GM21390 (cell line): ENCODE results near the gene CACNA1C.

Experiments used
- ATAC-seq: cut with Tn5 transposase; IDR thresholded peaks from one replicate; pipeline ENCODE4 v1.9.1; 2021; ENCODE audit not compliant: unreplicated experiment

Gene CACNA1C

GRCh38 chr12:2403221-2403976 lies 350.6 kb downstream of the CACNA1C start:
- ATAC-seq: no peak

GRCh38 chr12:2405039-2405438 lies 352.3 kb downstream of the CACNA1C start:
- ATAC-seq: no peak

DNA sequence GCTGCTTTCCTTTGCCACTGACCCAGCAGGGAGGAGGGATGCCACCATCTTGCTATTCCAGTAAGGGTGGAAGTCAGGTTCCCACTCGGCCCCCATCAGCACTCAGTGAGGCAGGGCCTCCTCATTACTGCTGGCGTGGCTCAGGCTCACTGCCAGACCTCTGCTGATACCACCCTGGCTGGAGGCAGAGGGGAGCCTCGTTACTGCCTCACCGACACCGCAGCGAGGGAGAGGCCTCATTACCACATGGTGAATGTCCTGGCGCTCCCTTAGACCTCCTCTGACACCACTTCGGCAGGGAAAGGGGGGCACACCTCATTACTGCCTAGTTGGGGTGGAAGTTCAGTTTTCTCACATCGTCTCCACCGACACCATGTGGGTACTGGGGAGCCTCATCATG lies 354.1 kb downstream of the CACNA1C start:
- no peak for ATAC-seq

DNA sequence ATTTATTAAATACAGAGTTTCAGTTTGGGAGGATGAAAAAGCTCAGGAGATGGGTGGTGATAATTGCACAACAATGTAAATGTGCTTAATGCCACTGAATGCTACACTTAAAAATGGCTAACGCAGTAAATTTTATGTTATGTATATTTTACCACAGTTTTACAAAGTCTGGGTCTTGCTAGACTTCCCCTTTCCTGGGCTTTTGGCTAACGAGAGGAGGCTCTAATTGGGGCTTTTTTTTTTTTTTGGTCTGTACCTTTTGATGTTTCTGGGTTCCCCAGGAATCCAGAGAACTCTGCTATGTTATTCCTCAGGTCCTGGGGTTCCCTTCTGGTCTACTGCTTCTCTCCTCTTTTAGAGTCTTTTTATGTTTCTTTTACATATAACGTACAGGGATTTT lies 355.5 kb downstream of the CACNA1C start:
- no peak for ATAC-seq

- ATAC-seq: no peak
These were observed 357.0 kb downstream of the CACNA1C start for GRCh38 chr12:2409656-2410265.

GRCh38 chr12:2410496-2410895 lies 357.7 kb downstream of the CACNA1C start:
- ATAC-seq: no peak

GRCh38 chr12:2411011-2411410 lies 358.2 kb downstream of the CACNA1C start:
- ATAC-seq: no peak

DNA sequence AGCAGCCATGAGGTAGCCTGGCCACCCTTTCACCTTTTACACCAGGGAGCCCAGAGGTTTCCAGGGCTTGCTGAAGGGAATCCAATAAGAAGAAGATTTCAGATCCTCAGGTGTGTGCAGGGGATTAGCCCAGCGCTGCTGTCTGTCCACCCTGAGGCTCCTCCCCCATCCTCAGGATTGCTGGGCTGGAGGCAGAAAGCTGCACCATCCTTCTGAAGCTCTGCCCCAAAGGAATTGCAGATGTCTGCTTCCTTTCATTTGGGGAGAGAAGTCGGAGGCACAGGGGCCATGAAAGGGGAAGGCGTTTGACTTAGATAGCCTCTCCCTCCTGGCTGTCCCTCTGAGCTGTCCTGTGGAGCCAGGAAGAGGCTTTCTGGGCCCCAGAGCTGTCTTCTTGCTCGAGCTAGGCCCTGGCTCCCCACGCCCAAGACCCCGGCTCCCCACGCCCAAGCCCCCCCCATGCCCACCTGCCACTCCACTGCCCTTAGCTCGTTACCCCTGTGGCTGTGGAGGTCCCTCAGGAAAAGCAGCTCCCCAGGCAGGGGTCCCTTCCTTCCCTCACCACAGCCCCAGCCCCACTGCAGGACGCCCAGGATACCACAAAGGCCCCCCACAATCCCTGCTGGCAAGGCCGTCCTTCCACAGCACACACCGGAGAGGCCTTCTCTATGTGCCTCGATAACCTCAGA lies 359.0 kb downstream of the CACNA1C start:
- no peak for ATAC-seq

DNA sequence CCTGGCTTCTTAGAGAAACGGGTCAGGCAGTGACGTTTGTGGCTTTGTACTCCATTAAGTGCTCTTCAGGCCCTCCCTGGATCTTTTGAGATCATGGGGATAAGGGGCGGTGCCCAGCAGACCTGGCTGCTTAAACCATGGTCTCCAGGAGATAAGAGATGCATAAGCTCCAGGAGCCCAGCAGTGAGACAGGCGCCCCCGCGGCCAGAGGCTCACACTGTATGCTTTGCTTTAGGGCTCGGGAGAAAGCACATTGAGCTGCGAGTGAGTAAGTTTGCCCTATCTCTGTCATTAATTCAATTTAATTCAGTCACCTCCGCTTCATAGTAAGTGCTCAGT lies 359.5 kb downstream of the CACNA1C start:
- ATAC-seq: no peak

DNA sequence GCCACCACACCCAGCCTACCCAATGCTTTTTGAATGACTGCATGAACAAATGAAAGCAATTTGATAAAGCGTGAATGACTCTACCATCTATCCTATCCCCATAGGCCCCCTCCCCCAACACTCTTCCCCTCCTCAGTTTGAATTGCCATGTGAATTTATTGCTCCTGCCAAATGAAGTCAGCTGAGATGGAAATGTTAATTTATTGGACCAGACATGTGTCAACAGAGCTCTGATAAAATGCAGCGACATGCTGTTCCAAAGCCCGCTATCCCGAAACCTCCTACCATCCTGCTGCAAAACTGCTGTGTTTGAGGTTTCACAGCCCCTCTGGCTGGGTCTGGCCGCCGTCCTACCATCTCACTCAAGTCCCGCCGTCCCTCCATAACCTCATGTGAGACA lies 360.5 kb downstream of the CACNA1C start:
- ATAC-seq: no peak

DNA sequence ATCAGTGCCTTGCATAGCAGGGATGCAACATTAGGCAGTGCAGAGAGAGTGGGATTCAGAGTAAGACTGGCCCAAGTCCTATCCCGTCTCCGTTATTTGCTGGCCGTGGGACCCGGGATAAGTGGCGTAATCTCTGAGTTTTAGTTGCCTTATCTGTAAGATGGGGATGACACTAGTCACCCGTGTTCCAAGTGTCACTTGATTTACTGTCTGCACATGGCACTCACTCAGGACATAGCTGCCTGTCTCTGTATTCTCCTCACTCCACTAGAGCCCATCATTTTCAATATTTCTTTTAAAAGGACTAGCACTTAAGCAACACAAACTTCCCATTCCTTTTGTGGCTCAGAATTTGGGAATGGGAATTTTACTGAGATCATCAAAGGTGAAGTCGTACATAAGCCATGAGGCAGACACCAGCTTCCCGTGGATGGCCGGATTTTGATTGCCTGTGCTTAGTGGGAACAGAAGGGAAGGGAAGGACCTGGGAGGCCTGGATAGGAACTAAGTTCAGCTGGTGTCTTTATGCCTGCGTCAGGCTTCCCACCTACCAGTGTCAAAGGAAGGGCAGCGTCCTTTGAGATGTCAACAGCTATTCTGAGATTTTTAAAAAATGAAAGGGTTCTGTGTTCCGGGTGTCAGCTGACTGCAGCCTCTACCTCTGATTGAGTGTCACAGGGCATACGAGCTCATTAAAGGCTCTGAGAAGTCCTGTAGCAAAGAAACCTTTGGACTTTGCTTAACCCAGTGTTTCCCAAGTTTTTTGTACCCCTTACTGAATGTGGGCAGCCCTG lies 361.4 kb downstream of the CACNA1C start:
- no peak for ATAC-seq

- ATAC-seq: no peak
These were observed 362.2 kb downstream of the CACNA1C start for GRCh38 chr12:2414810-2415567.

DNA sequence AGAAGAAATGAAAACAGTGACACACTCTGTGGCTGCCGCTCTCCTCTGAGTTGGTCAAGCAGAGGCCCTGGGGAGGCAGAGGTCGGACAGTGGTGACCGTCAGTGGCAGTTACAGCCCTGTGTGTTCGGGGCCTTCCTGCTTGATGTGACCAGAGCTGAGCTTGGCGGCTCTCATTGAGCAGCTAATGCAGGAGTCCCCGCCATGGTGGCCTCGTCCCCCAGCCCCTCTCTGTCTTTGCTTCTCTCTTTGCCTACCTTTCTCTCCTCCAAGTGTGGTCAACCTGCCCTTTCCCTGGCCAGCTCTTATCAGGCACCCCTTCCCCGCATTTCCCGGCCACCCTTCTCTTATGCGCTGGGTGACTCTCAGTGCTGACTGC lies 362.8 kb downstream of the CACNA1C start:
- no peak for ATAC-seq

GRCh38 chr12:2416158-2416557 lies 363.4 kb downstream of the CACNA1C start:
- ATAC-seq: no peak

GRCh38 chr12:2417481-2418160 lies 364.8 kb downstream of the CACNA1C start:
- ATAC-seq: no peak

DNA sequence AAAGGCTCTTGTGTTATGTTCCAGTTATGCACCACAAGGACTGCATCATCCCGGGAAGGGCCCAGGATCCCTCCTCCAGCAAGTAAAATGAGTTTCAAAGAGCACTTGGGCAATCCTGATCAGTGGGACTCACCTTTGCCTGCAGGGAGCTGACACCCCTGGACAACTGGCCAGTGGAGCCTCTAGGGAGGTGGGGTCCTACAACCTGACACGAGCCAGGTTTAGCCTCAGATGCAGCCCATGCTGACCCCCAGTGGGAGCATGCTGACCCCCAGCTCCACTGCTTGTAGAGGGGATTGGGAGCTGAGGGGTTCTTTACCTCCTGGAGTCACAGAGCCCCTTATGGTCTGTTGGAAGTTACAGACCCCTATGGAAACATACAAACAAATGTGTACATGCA lies 365.8 kb downstream of the CACNA1C start:
- no peak for ATAC-seq

DNA sequence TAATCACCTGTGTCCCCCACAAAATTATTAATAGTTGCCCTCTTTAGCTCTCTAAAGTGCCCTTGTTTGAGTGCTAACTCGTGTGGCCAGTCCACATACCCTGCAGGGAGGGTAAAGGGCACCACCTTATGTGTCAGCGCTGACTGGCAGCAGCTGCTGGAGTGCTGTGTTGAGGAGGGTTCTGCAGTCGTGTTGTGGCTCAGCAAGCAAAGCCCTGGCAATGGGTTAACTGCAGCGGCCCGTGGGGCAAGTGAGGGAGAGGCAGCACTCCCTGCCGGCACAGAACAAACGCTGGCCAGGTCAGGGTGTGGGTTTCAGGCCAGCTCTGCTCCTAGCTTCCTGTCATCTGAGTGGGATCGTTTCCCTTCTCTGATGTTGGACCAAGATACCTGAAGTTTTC lies 369.8 kb downstream of the CACNA1C start:
- no peak for ATAC-seq

DNA sequence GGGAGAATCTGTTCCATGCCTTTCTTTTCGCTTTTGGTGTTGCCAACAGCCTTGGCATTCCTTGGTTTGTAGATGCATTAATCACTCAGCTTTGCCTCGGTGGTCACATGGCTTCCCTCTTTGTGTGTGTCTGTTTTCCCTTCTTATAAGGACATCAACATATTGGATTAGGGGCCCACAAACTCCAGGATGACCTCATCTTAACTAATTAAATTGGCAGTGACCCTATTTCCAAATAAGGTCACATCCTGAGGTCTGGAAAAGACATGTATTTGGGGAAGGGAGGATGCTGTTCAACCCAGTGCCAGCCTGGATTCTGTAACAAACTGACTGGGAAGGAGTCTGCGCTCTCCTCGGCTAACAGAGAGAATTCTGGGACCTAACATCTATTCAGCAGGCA lies 376.2 kb downstream of the CACNA1C start:
- ATAC-seq: no peak

DNA sequence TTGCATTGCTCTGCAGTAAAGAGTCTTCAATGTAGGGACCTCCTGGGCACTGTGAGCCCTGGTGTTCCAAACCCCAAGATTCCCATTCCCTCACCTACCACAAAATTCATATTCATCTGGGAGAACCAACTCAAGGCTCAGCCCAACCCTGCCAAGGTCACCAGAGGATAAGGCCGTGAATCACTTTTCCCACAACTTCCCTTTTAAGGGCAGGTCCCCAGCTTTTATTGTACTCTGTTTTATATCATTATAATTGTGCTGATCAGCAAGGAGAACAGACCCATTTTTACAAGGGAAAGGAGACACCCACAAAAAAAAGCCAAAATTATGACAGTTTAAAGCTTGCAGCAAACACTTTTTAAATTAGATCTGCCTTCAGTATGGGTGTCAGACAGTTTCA lies 379.0 kb downstream of the CACNA1C start:
- ATAC-seq: no peak

- no peak for ATAC-seq
These were observed 380.1 kb downstream of the CACNA1C start for GRCh38 chr12:2432856-2433255.
